HG03097 (cell line): ENCODE results near the gene SLC2A13.
"Not testable (repeated sequence)": the region's sequence is repeated elsewhere in the genome, so short reads cannot be mapped to it uniquely, and the experiment has no call there.

Experiments
- ATAC-seq: cut with Tn5 transposase; IDR thresholded peaks from one replicate; pipeline ENCODE4 v1.9.1; 2021; ENCODE audit not compliant: unreplicated experiment, low FRiP score

Gene SLC2A13

GRCh38 chr12:39883411-39883810 is 222.5 kb downstream of the SLC2A13 start:
- no peak for ATAC-seq

GRCh38 chr12:39878753-39879152 is 227.1 kb downstream of the SLC2A13 start:
- no peak for ATAC-seq

- ATAC-seq = no peak
These were observed 230.2 kb downstream of the SLC2A13 start for GRCh38 chr12:39875721-39876120.

- no peak for ATAC-seq
These were observed 231.1 kb downstream of the SLC2A13 start for GRCh38 chr12:39874785-39875184.

GRCh38 chr12:39873065-39873464 is 232.8 kb downstream of the SLC2A13 start:
- no peak for ATAC-seq

GRCh38 chr12:39872425-39872824 is 233.5 kb downstream of the SLC2A13 start:
- ATAC-seq = no peak

GRCh38 chr12:39868328-39868725 is 237.6 kb downstream of the SLC2A13 start:
- no peak for ATAC-seq

- ATAC-seq = no peak
These were observed 238.1 kb downstream of the SLC2A13 start for GRCh38 chr12:39867631-39868327.

GRCh38 chr12:39866135-39866534 is 239.7 kb downstream of the SLC2A13 start:
- ATAC-seq = no peak

GRCh38 chr12:39860695-39861094 is 245.2 kb downstream of the SLC2A13 start:
- no peak for ATAC-seq

- no peak for ATAC-seq
These were observed 252.9 kb downstream of the SLC2A13 start for GRCh38 chr12:39853003-39853402.

GRCh38 chr12:39852346-39852745 is 253.5 kb downstream of the SLC2A13 start:
- no peak for ATAC-seq

- ATAC-seq = not testable (repeated sequence)
These were observed 257.7 kb downstream of the SLC2A13 start for GRCh38 chr12:39848218-39848617.

- peak; percentile 48 for ATAC-seq
These were observed 258.8 kb downstream of the SLC2A13 start for GRCh38 chr12:39846971-39847650.

GRCh38 chr12:39846304-39846703 is 259.6 kb downstream of the SLC2A13 start:
- no peak for ATAC-seq

GRCh38 chr12:39840422-39840821 is 265.5 kb downstream of the SLC2A13 start:
- ATAC-seq = no peak

- no peak for ATAC-seq
These were observed 266.8 kb downstream of the SLC2A13 start for GRCh38 chr12:39839072-39839471.

- ATAC-seq = peak; percentile 61
These were observed 270.1 kb downstream of the SLC2A13 start for GRCh38 chr12:39835517-39836489.

- no peak for ATAC-seq
These were observed 274.1 kb downstream of the SLC2A13 start for GRCh38 chr12:39831587-39832315.

- no peak for ATAC-seq
These were observed 274.9 kb downstream of the SLC2A13 start for GRCh38 chr12:39830852-39831520.
